HCT116 (cell line): ENCODE measurements around the gene PRR12. TPM values are rescaled to one million over a fixed set of nuclear protein-coding genes. Genes with fewer than 3 reads are reported as not detected.

Experiments
- ATAC-seq: fragments of 200-7000 bp; cut with Tn5 transposase; 2 replicates; pipeline ENCODE4 v1.9.1; 2020; ENCODE audit warnings: mild to moderate bottlenecking, moderate library complexity
- BruUV-seq: library from RNA; stranded (reverse); fragments of 400-500 nt; replicated peaks from 2 replicates; lab custom pipeline; 2021; lab: Mats Ljungman, UMichigan
- CTCF ChIA-PET: fragments of 300-600 bp; sonication (Branson Sonifier 250); formaldehyde crosslinking; loops from one replicate; lab custom pipeline; 2021; ENCODE audit warnings: antibody characterized with exemption; lab: Charles Lee
- POLR2A ChIA-PET: fragments of 300-600, 350-600 bp; sonication (Branson Sonifier 250); formaldehyde crosslinking; loops from one replicate; lab custom pipeline; 2021; ENCODE audit warnings: antibody characterized with exemption; lab: Charles Lee
- RAD21 ChIA-PET, 2 experiments: fragments of 300-600 bp; sonication (Branson Sonifier 250); formaldehyde crosslinking; loops; one replicate each; lab custom pipeline; 2023; ENCODE audit warnings: low total read pairs in 2 of 2; ENCODE audit not compliant: uncharacterized antibody in 2 of 2, unreplicated experiment in 2 of 2, low non-redundant PET in 1 of 2; lab: Charles Lee
- DNase-seq: peaks from one replicate; pipeline ENCODE4 v3.0.0-alpha.2; 2010; ENCODE audit warnings: low read depth, low spot score
- H2AFZ ChIP-seq: fragments of 200-600 bp; shearing (Covaris generic), sonication (generic); 2 replicates; pipeline ENCODE4 v1.6.1; 2017; ENCODE audit warnings: low read depth, mixed run types, mixed read lengths, antibody characterized with exemption, low read length; ENCODE audit not compliant: poor library complexity, severe bottlenecking
- H3K27ac ChIP-seq: 2 replicates; pipeline ENCODE4 v1.5.1; 2012; ENCODE audit warnings: low read depth, low read length
- H3K27me3 ChIP-seq: fragments of 200-600 bp; sonication (generic); 2 replicates; pipeline ENCODE4 v1.6.1; 2016; ENCODE audit warnings: mixed run types, low read length, mixed read lengths; ENCODE audit not compliant: insufficient read depth
- H3K36me3 ChIP-seq, 2 experiments: fragments of 200-500 bp in 1 of 2; fragments of 200-600 bp in 1 of 2; sonication (Bioruptor generic) in 1 of 2; sonication (generic) in 1 of 2; 2 replicates each; pipeline versions ENCODE4 v1.5.1 to v1.6.1; 2014 to 2016; ENCODE audit warnings: low read length in 2 of 2, inconsistent platforms in 1 of 2, mixed read lengths in 1 of 2, mixed run types in 1 of 2; ENCODE audit not compliant: insufficient read depth in 2 of 2, control insufficient read depth in 1 of 2
- H3K4me1 ChIP-seq, 2 experiments: fragments of 200-600 bp in 1 of 2; sonication (generic) in 1 of 2; 2 replicates each; pipeline versions ENCODE4 v1.5.1 to v1.6.1; 2012 to 2017; ENCODE audit warnings: low read length in 2 of 2, inconsistent platforms in 1 of 2, mild to moderate bottlenecking in 1 of 2, mixed read lengths in 1 of 2, mixed run types in 1 of 2, moderate library complexity in 1 of 2; ENCODE audit not compliant: insufficient read depth in 2 of 2, control insufficient read depth in 1 of 2
- H3K4me2 ChIP-seq: fragments of 200-600 bp; sonication (generic); 2 replicates; pipeline ENCODE4 v1.6.1; 2017; ENCODE audit warnings: mixed run types, low read length, mixed read lengths
- H3K4me3 ChIP-seq, 2 experiments: fragments of 200-600 bp in 1 of 2; sonication (generic) in 1 of 2; replicated peaks in 1 of 2; 2 replicates each; pipeline ENCODE4 v1.5.1; 2011 to 2016; ENCODE audit warnings: low read length in 2 of 2, control low read depth in 1 of 2, low read depth in 1 of 2, mild to moderate bottlenecking in 1 of 2, mixed read lengths in 1 of 2, mixed run types in 1 of 2
- H3K79me2 ChIP-seq: fragments of 200-600 bp; sonication (generic); 2 replicates; pipeline ENCODE4 v1.6.1; 2017; ENCODE audit warnings: mild to moderate bottlenecking, mixed run types, low read length, moderate library complexity, mixed read lengths; ENCODE audit not compliant: insufficient read depth
- H3K9ac ChIP-seq: fragments of 200-600 bp; sonication (generic); 2 replicates; pipeline ENCODE4 v1.6.1; 2016; ENCODE audit warnings: low read length, mixed read lengths
- H3K9me2 ChIP-seq: fragments of 200-600 bp; sonication (generic), shearing (Covaris generic); 2 replicates; pipeline ENCODE4 v1.6.1; 2017; ENCODE audit warnings: mixed run types, mild to moderate bottlenecking, moderate library complexity; ENCODE audit not compliant: insufficient read depth
- H3K9me3 ChIP-seq, 2 experiments: fragments of 200-500 bp in 1 of 2; fragments of 200-600 bp in 1 of 2; sonication (Bioruptor generic) in 1 of 2; sonication (generic) in 1 of 2; 2 replicates each; pipeline ENCODE4 v1.6.1; 2014 to 2017; ENCODE audit warnings: low read length in 2 of 2, mixed read lengths in 2 of 2, inconsistent platforms in 1 of 2, low read depth in 1 of 2, mild to moderate bottlenecking in 1 of 2, mixed run types in 1 of 2, moderate library complexity in 1 of 2; ENCODE audit not compliant: control insufficient read depth in 1 of 2, insufficient read depth in 1 of 2
- H4K20me1 ChIP-seq: fragments of 200-600 bp; sonication (generic), shearing (Covaris generic); 2 replicates; pipeline ENCODE4 v1.6.1; 2017; ENCODE audit warnings: mixed run types, mild to moderate bottlenecking, moderate library complexity; ENCODE audit not compliant: insufficient read depth
- CEBPB ChIP-seq: IDR thresholded peaks from 2 replicates; pipeline ENCODE4 v1.6.1; 2012; ENCODE audit warnings: low read depth
- CTCF ChIP-seq, 3 experiments: fragments of 200-600 bp in 1 of 3; sonication (generic) in 1 of 3; IDR thresholded peaks in 2 of 3; conservative IDR thresholded peaks in 1 of 3; 2 replicates each; pipeline ENCODE4 v1.5.1; 2012 to 2017; ENCODE audit warnings: low read depth in 2 of 3, low read length in 2 of 3, antibody characterized with exemption in 1 of 3, borderline replicate concordance in 1 of 3, control low read depth in 1 of 3, mild to moderate bottlenecking in 1 of 3, mixed read lengths in 1 of 3, mixed run types in 1 of 3, moderate library complexity in 1 of 3; ENCODE audit not compliant: insufficient read depth in 1 of 3
- JUND ChIP-seq: IDR thresholded peaks from 2 replicates; pipeline ENCODE4 v1.6.1; 2012
- MAX ChIP-seq: IDR thresholded peaks from 2 replicates; pipeline ENCODE4 v1.6.1; 2012
- POLR2A ChIP-seq: IDR thresholded peaks from 2 replicates; pipeline ENCODE4 v1.7.0; 2011; ENCODE audit warnings: borderline replicate concordance; ENCODE audit not compliant: insufficient read depth, insufficient read length; ENCODE audit errors: extremely low read depth
- RAD21 ChIP-seq: IDR thresholded peaks from 2 replicates; pipeline ENCODE4 v1.6.1; 2012; ENCODE audit warnings: low read depth, mild to moderate bottlenecking
- REST ChIP-seq: IDR thresholded peaks from 2 replicates; pipeline ENCODE4 v1.6.1; 2012; ENCODE audit warnings: low read depth
- SIN3A ChIP-seq: IDR thresholded peaks from 2 replicates; pipeline ENCODE4 v1.6.1; 2012; ENCODE audit warnings: low read depth
- SP1 ChIP-seq: IDR thresholded peaks from 2 replicates; pipeline ENCODE4 v1.6.1; 2012; ENCODE audit warnings: low read depth
- TCF7L2 ChIP-seq: IDR thresholded peaks from 2 replicates; pipeline ENCODE4 v1.7.0; 2011; ENCODE audit warnings: borderline replicate concordance, inconsistent platforms; ENCODE audit not compliant: insufficient read depth, insufficient read length; ENCODE audit errors: extremely low read depth
- ZBTB33 ChIP-seq: IDR thresholded peaks from 2 replicates; pipeline ENCODE4 v1.6.1; 2011; ENCODE audit warnings: mild to moderate bottlenecking, low read length, moderate library complexity; ENCODE audit not compliant: insufficient replicate concordance; ENCODE audit errors: extremely low read depth
- intact Hi-C: fragments of 100-400 bp; cut with micrococcal nuclease; formaldehyde crosslinking; loops from 2 replicates; pipeline ENCODE4 v1.10.0; 2022
- total RNA-seq: library from RNA; stranded (reverse); gene quantifications from one replicate; pipeline ENCODE4 v1.2.1, GENCODE V29; 2021; ENCODE audit not compliant: unreplicated experiment

PRR12 gene
- total RNA-seq, 1 experiment from 2014 or later: 26.9 TPM

GRCh38 chr19:49631610-49632192 is 40.7 kb downstream of the PRR12 start:
- no peaks in the 10 kb centered on the region for H3K27me3 ChIP-seq
- H3K9ac ChIP-seq: no peak overlapping the region
- H3K4me2 ChIP-seq: no peak overlapping the region
- no peaks in the 10 kb centered on the region for H3K9me3 ChIP-seq
- RAD21 ChIA-PET: no interaction called here
- no peaks in the 10 kb centered on the region for H4K20me1 ChIP-seq
- ATAC-seq (no peak), DNase-seq (no peak)
- no peak for TF ChIP-seq CTCF (IDR thresholded peaks at IDR 0.05 in 2 of 3, conservative IDR thresholded peaks at IDR 0.05 in 1 of 3; ENCODE audit: borderline replicate concordance in 1 of 3, insufficient read depth in 1 of 3, low read depth in 2 of 3, low read length in 2 of 3)
- intact Hi-C loops: no loop called here
- CTCF ChIA-PET: interaction anchor here (1.1 kb wide), 1 partner anchor 20 kb away, joined by 3 read pairs; no protein-coding TSS in a partner anchor
- POLR2A ChIA-PET: interaction anchor here (2.9 kb wide), 1 partner anchor 9 kb away, joined by 13 read pairs; the partner anchor contains the start of gene RRAS
- no peak overlapping the region for H3K4me3 ChIP-seq
- peaks cover 3 to 12% of the 10 kb centered on the region in 2 experiments; a peak in 2 of 4 replicates for H3K4me1 ChIP-seq
- H3K9me2 ChIP-seq: no peaks in the 10 kb centered on the region
- no peak overlapping the region for H2AFZ ChIP-seq
- no TSS peak for BruUV-seq
- no peak overlapping the region for H3K27ac ChIP-seq
- H3K79me2 ChIP-seq: no peaks in the 10 kb centered on the region
- no peaks in the 10 kb centered on the region; a peak in 1 of 4 replicates for H3K36me3 ChIP-seq

- CTCF ChIA-PET: no interaction called here
- intact Hi-C loops: no loop called here
- no peak overlapping the region for H3K4me2 ChIP-seq
- H4K20me1 ChIP-seq: no peaks in the 10 kb centered on the region
- no peak overlapping the region for H3K9ac ChIP-seq
- H3K4me1 ChIP-seq: peaks cover 3 to 16% of the 10 kb centered on the region in 2 experiments; a peak in 3 of 4 replicates
- H3K9me3 ChIP-seq: no peaks in the 10 kb centered on the region
- H3K36me3 ChIP-seq: no peaks in the 10 kb centered on the region; a peak in 1 of 4 replicates
- no TSS peak for BruUV-seq
- no peaks in the 10 kb centered on the region for H3K9me2 ChIP-seq
- H3K27ac ChIP-seq: no peak overlapping the region
- H3K4me3 ChIP-seq: no peak overlapping the region
- POLR2A ChIA-PET: no interaction called here
- DNase-seq (no peak), ATAC-seq (no peak)
- no peak overlapping the region for H2AFZ ChIP-seq
- no peaks in the 10 kb centered on the region for H3K27me3 ChIP-seq
- RAD21 ChIA-PET: interaction anchor here in 1 of 2 experiments (0.6 kb wide), 1 partner anchor 41 kb away, joined by 4 read pairs; no protein-coding TSS in a partner anchor
- H3K79me2 ChIP-seq: no peaks in the 10 kb centered on the region
- TF ChIP-seq MAX: no peak
- TF ChIP-seq ZBTB33: no peak
- no peak for TF ChIP-seq TCF7L2
- no peak for TF ChIP-seq RAD21
- TF ChIP-seq SP1: no peak
- no peak for TF ChIP-seq POLR2A
- no peak for TF ChIP-seq CEBPB
- TF ChIP-seq SIN3A: no peak
- no peak for TF ChIP-seq REST
- TF ChIP-seq JUND: no peak
These were observed 41.6 kb downstream of the PRR12 start for GRCh38 chr19:49632576-49632975.
